ENCODE results near the gene GNA12.

Gene GNA12

GRCh38 chr7:2820508-2820934, 23.6 kb downstream of the GNA12 start:
- no peak for DNase-seq (ENCODE audit: low spot score)
- TF ChIP-seq CTCF (IDR thresholded peaks at IDR 0.05; ENCODE audit: extremely low read depth, missing control alignments): no peak

- TF ChIP-seq CTCF (IDR thresholded peaks at IDR 0.05; ENCODE audit: extremely low read depth, missing control alignments): no peak
- no peak for DNase-seq (ENCODE audit: low spot score)
These were observed 24.1 kb downstream of the GNA12 start for GRCh38 chr7:2819954-2820397.

- no peak for TF ChIP-seq CTCF (IDR thresholded peaks at IDR 0.05; ENCODE audit: extremely low read depth, missing control alignments)
- DNase-seq (ENCODE audit: low spot score): peak; percentile 38
These were observed 24.8 kb downstream of the GNA12 start for GRCh38 chr7:2819161-2819953.

GRCh38 chr7:2818653-2819052, 25.5 kb downstream of the GNA12 start:
- no peak for DNase-seq (ENCODE audit: low spot score)
- no peak for TF ChIP-seq CTCF (IDR thresholded peaks at IDR 0.05; ENCODE audit: extremely low read depth, missing control alignments)

- TF ChIP-seq CTCF (IDR thresholded peaks at IDR 0.05; ENCODE audit: extremely low read depth, missing control alignments): no peak
These were observed 26.0 kb downstream of the GNA12 start for GRCh38 chr7:2818121-2818520.

GRCh38 chr7:2817456-2817855, 26.7 kb downstream of the GNA12 start:
- no peak for DNase-seq (ENCODE audit: low spot score)

More at GRCh38 chr7:2818121-2818520, 26.0 kb downstream of the GNA12 start:
- DNase-seq (ENCODE audit: low spot score): no peak

More at GRCh38 chr7:2817456-2817855, 26.7 kb downstream of the GNA12 start:
- TF ChIP-seq CTCF (IDR thresholded peaks at IDR 0.05; ENCODE audit: extremely low read depth, missing control alignments): no peak
